Fibroblast of pulmonary artery (primary cell): ENCODE results near the gene MAML2.
"Not testable (repeated sequence)": the region's sequence is repeated elsewhere in the genome, so short reads cannot be mapped to it uniquely, and the experiment has no call there.

Source experiments
- DNase-seq: peaks from one replicate; pipeline ENCODE4 v3.0.0-alpha.2; 2010; ENCODE audit warnings: low read depth
- H3K4me3 ChIP-seq: replicated peaks from 2 replicates; pipeline ENCODE4 v1.5.1; 2011; ENCODE audit warnings: low read depth, mild to moderate bottlenecking, control low read depth, low read length, moderate library complexity
- TF ChIP-seq, protein P1 (sequence below): IDR thresholded peaks from 2 replicates; pipeline ENCODE4 v1.5.1; 2011; ENCODE audit warnings: mild to moderate bottlenecking, control low read depth, low read length, inconsistent platforms; ENCODE audit errors: missing control alignments

The MAML2 gene

DNA sequence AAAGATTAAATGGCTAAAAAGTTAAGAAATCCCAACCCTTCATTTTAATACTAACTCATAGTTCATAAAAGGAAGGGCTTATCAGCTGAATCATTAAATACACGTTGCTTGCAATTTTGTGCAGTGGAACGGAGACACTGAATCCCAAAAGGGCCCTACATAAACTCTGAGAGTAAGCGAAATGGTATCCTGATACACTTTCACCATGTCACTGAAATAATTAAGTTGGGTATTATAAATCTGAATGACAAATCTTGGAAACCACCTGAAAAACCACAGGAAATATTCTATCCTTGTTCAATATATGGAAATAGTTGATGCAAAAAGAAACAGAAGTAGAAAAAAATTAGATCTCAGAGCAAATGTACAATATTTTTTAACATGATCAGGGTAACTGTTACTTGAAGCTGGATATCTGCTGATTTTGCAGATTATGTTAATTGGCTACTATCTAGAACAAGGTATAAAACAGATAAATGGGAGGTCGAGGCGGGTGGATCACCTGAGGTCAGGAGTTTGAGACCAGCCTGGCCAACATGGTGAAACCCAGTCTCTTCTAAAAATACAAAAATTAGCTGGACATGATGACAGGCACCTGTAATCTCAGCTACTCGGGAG lies 55.1 kb downstream of the MAML2 start:
- TF ChIP-seq, protein P1, sequence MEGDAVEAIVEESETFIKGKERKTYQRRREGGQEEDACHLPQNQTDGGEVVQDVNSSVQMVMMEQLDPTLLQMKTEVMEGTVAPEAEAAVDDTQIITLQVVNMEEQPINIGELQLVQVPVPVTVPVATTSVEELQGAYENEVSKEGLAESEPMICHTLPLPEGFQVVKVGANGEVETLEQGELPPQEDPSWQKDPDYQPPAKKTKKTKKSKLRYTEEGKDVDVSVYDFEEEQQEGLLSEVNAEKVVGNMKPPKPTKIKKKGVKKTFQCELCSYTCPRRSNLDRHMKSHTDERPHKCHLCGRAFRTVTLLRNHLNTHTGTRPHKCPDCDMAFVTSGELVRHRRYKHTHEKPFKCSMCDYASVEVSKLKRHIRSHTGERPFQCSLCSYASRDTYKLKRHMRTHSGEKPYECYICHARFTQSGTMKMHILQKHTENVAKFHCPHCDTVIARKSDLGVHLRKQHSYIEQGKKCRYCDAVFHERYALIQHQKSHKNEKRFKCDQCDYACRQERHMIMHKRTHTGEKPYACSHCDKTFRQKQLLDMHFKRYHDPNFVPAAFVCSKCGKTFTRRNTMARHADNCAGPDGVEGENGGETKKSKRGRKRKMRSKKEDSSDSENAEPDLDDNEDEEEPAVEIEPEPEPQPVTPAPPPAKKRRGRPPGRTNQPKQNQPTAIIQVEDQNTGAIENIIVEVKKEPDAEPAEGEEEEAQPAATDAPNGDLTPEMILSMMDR = no peak
- H3K4me3 ChIP-seq = no peak overlapping the region
- DNase-seq = peak; percentile 23

DNA sequence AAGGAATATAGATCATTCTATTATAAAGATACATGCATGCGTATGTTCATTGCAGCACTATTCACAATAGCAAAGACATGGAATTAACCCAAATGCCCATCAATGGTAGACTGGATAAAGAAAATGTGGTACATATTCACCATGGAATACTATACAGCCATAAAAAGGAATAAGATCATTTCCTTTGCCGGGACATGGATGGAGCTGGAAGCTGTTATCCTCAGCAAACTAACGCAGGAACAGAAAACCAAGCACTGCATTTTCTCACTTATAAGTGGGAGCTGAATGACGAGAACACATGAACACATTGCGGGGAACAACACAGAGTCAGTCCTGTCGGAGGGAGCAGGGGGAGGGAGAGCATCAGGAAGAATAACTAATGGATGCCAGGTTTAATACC lies 57.0 kb downstream of the MAML2 start:
- DNase-seq = not testable (repeated sequence)

DNA sequence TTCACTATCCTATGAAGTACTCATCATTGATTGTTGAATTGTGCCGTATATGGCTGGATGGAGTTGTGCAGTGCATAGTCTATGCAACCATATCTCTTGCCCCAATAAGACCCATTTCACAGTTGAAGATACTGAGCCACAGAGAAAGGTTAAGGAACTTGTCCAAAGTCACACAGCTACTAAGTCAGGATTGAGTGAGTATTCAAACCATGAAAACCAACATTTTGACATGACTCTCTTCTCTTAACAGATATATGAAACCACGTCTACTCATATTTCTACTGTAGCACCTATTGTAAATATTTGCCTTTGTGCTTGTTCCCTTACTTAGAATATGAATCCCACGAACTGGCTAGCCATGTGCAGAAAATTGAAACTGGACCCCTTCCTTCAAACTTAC lies 58.1 kb downstream of the MAML2 start:
- no peak overlapping the region for H3K4me3 ChIP-seq
- TF ChIP-seq, protein P1 = no peak
- no peak for DNase-seq

More for the DNA sequence above, 57.0 kb downstream of the MAML2 start:
- H3K4me3 ChIP-seq = not testable (repeated sequence)

DNA sequence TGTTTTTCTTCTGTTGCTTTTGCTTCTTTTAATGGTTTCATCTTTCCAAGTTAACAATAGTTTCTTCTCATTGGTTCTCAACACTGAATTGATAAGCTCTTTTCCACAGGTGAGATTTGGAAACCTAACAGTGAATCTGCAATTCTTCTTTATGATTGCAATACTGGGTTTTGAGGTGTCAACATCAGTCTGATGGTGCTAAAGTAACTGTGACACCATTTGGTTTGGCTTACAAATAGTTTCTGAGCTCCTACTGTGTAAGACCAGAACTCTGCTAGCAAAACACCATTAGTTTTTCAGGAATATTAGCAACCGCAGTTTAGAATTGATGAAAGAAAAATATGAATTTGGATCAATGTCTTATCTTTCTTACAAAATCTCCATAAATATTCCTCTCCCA lies 58.6 kb downstream of the MAML2 start:
- DNase-seq = no peak
- TF ChIP-seq, protein P1 = no peak
- H3K4me3 ChIP-seq = no peak overlapping the region

DNA sequence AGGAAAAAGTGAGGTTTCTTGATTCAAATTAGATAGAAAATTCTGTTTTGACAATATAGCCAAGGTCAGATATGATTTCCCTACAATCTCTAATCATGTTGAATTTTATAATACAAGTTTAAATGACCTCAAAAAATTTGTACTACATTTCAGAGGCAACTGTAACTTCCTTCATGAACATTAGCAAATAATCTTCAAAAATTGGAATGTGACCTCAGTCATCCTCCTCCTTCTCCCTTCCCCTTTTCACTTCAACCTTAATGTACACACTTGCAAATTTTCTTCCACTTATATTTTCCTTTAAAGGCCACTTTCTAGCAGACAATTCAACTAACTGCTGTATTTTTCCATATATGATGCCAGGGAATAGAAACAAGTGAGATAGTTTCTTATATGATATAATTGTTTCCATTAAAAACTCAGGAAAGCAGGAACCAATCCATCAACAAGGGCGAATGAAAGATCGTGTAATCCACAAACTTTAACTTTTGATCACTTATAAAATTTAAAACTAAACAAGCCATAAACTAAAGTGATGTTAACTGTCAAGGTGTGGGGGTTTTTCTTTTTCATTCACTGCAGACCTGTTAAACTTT lies 60.3 kb downstream of the MAML2 start:
- no peak for DNase-seq
- H3K4me3 ChIP-seq = no peak overlapping the region
- TF ChIP-seq, protein P1 = no peak

DNA sequence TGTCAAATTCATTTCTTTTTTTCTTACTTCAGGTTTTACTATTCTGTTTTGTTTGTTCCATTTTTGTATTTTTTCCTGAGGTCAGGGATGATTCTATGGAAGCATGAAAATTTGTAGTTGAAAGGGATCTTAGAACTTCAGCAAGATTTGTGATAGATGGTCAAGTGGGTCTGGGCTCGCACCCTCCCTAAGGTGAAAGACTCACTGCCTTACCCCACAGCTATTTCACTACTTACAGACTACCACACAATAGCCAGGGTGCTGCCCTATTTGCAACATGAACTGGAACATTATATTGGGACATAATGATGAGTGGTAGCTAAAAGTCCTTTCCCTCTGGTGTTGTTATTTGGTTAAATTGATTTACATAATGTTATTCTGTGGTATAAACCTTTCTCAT lies 62.6 kb downstream of the MAML2 start:
- TF ChIP-seq, protein P1 = no peak
- DNase-seq = no peak
- no peak overlapping the region for H3K4me3 ChIP-seq

DNA sequence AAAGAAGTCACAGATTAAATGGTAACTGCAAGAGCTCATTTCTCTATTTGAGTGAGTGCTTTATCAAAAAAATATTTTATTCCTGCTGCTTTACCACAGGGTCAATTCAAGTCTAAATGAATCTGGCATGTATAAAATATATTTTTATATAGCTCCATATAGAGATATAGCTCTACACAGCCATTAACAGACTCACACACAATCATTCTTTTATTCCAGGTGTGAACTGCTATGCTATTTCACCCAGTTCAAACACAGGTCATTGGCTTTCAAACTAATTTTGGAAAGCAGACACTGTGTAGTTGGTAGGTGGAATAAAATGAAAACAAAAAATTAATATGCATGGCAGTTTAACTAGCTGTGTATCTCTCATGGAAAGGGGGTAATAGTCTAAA lies 63.1 kb downstream of the MAML2 start:
- H3K4me3 ChIP-seq = no peak overlapping the region
- TF ChIP-seq, protein P1 = no peak
- DNase-seq = no peak
